ENCODE measurements around the gene WDR11.

WDR11 gene

GRCh38 chr10:120810298-120810697, 40.9 kb upstream of the WDR11 start:
- H3K4me3 ChIP-seq (ENCODE audit: low read depth, low read length), result no peak overlapping the region
- no peak for TF ChIP-seq CTCF (conservative IDR thresholded peaks at IDR 0.05; ENCODE audit: low read depth, low read length)
- DNase-seq (ENCODE audit: low read depth), result no peak

GRCh38 chr10:120813085-120813484, 38.1 kb upstream of the WDR11 start:
- DNase-seq (ENCODE audit: low read depth), result no peak
- no peak overlapping the region for H3K4me3 ChIP-seq (ENCODE audit: low read depth, low read length)
- no peak for TF ChIP-seq CTCF (conservative IDR thresholded peaks at IDR 0.05; ENCODE audit: low read depth, low read length)

- H3K4me3 ChIP-seq (ENCODE audit: low read depth, low read length), result no peak overlapping the region
- TF ChIP-seq CTCF (conservative IDR thresholded peaks at IDR 0.05; ENCODE audit: low read depth, low read length), result no peak
- DNase-seq (ENCODE audit: low read depth), result no peak
Measured at GRCh38 chr10:120818301-120818700, 32.9 kb upstream of the WDR11 start.

GRCh38 chr10:120819366-120819765, 31.8 kb upstream of the WDR11 start:
- DNase-seq (ENCODE audit: low read depth), result no peak
- no peak for TF ChIP-seq CTCF (conservative IDR thresholded peaks at IDR 0.05; ENCODE audit: low read depth, low read length)
- H3K4me3 ChIP-seq (ENCODE audit: low read depth, low read length), result no peak overlapping the region

GRCh38 chr10:120823266-120823665, 27.9 kb upstream of the WDR11 start:
- TF ChIP-seq CTCF (conservative IDR thresholded peaks at IDR 0.05; ENCODE audit: low read depth, low read length), result no peak
- DNase-seq (ENCODE audit: low read depth), result no peak
- H3K4me3 ChIP-seq (ENCODE audit: low read depth, low read length), result no peak overlapping the region

- no peak overlapping the region for H3K4me3 ChIP-seq (ENCODE audit: low read depth, low read length)
- peak; percentile 35 for DNase-seq (ENCODE audit: low read depth)
- peak; percentile 61 for TF ChIP-seq CTCF (conservative IDR thresholded peaks at IDR 0.05; ENCODE audit: low read depth, low read length)
Measured at GRCh38 chr10:120824881-120825309, 26.3 kb upstream of the WDR11 start.

GRCh38 chr10:120825878-120826769, 25.0 kb upstream of the WDR11 start:
- TF ChIP-seq CTCF (conservative IDR thresholded peaks at IDR 0.05; ENCODE audit: low read depth, low read length), result no peak
- H3K4me3 ChIP-seq (ENCODE audit: low read depth, low read length), result no peak overlapping the region
- no peak for DNase-seq (ENCODE audit: low read depth)
